ENCODE results near the gene GFER. TPM values are rescaled to one million over a fixed set of nuclear protein-coding genes. Genes with fewer than 3 reads are reported as not detected.

The GFER gene
- total RNA-seq, 4 donors from 2014 or later, result 12.8 to 45.6 (median 25.1) TPM

GRCh38 chr16:1944612-1945199 is 39.3 kb upstream of the GFER start:
- H3K36me3 ChIP-seq, result peaks cover 0 to 17% of the 10 kb centered on the region in 2 donors
- H3K27ac ChIP-seq, result no peak overlapping the region
- no peaks in the 10 kb centered on the region for H3K27me3 ChIP-seq
- no peaks in the 10 kb centered on the region for H3K9me3 ChIP-seq
- no peak for TF ChIP-seq CTCF (IDR thresholded peaks at IDR 0.05)
- no peak for TF ChIP-seq POLR2A (IDR thresholded peaks at IDR 0.05)
- no peak for TF ChIP-seq EP300 (IDR thresholded peaks at IDR 0.05)
- no peak for TF ChIP-seq POLR2AphosphoS5 (IDR thresholded peaks at IDR 0.05)
- H3K4me1 ChIP-seq, result peaks cover 2 to 34% (median 11%) of the 10 kb centered on the region in 3 donors
- H3K4me3 ChIP-seq, result no peak overlapping the region
- ATAC-seq, result no peak
- 81 to 88% methylated on average over 4 to 12 of the region's 21 CpGs for WGBS, 2 donors (ENCODE audit: low coverage in 1 of 2)

DNA sequence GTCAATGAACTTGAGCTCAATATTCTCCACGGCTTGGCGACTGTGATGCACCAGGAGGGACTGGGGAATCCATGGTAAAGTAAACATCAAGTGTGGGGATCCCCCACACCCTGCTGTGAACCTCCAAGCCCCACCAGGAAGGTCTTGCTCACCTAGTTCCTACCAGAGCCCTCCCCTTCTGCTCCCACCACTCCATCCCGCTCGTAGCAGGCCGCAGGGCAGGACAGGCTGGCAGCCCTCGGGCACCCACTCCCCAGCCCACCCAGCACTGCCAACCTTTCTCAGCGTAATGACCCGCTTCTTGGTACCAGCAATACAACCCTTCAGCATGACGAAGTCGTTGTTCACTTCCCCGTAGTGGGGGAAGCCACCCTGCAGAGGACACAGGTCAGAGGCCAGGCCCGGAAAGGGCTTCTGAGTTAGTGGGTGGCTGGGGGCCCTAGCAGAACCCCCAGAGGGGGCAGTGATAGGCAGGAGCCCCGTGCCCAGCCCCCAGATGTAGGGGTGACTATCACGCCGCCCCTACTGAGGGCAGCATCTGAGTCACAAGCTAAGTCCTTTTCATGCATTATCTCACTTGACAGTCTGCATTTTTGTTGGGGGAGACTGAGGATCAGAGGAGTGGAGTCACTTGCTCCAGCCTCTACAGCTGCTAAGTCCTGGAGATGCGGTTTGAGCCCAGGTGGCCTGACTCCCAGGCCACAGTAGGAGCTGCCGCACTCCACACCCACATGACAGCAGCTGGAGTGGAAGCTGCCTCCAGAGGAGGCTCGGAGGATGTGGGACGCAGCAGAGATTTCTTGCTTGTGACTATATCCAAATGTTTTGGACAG is 38.2 kb upstream of the GFER start:
- WGBS, 2 donors (ENCODE audit: low coverage in 1 of 2), result 75 to 85% methylated on average over 2 to 13 of the region's 19 CpGs
- Histone ChIP-seq H3K9me3 (no peaks in the 10 kb centered on the region), H3K36me3 (peaks cover 0 to 6% of the 10 kb centered on the region in 2 donors), H3K4me1 (peaks cover 2 to 27% (median 11%) of the 10 kb centered on the region in 3 donors), H3K27me3 (no peaks in the 10 kb centered on the region), H3K4me3 (no peak overlapping the region), H3K27ac (no peak overlapping the region)
- TF ChIP-seq EP300 (IDR thresholded peaks at IDR 0.05), result no peak
- TF ChIP-seq POLR2AphosphoS5 (IDR thresholded peaks at IDR 0.05), result no peak
- no peak for TF ChIP-seq POLR2A (IDR thresholded peaks at IDR 0.05)
- no peak for TF ChIP-seq CTCF (IDR thresholded peaks at IDR 0.05)
- ATAC-seq, result no peak

- Histone ChIP-seq H3K36me3 (no peaks in the 10 kb centered on the region), H3K4me1 (peaks cover 2 to 18% (median 7%) of the 10 kb centered on the region in 3 donors), H3K27me3 (no peaks in the 10 kb centered on the region), H3K27ac (no peak overlapping the region), H3K4me3 (no peak overlapping the region), H3K9me3 (no peaks in the 10 kb centered on the region)
- WGBS, 2 donors (ENCODE audit: low coverage in 1 of 2), result no CpG with 5 or more reads among the region's 38 CpGs
- ATAC-seq, result no peak
- TF ChIP-seq EP300 (IDR thresholded peaks at IDR 0.05), result no peak
- TF ChIP-seq POLR2A (IDR thresholded peaks at IDR 0.05), result no peak
- no peak for TF ChIP-seq CTCF (IDR thresholded peaks at IDR 0.05)
- no peak for TF ChIP-seq POLR2AphosphoS5 (IDR thresholded peaks at IDR 0.05)
These were observed 37.3 kb upstream of the GFER start for GRCh38 chr16:1946495-1947368.

GRCh38 chr16:1947369-1947670 is 36.7 kb upstream of the GFER start:
- no peaks in the 10 kb centered on the region for H3K27me3 ChIP-seq
- H3K27ac ChIP-seq, result no peak overlapping the region
- no CpG with 5 or more reads among the region's 9 CpGs for WGBS, 2 donors (ENCODE audit: low coverage in 1 of 2)
- no peaks in the 10 kb centered on the region for H3K9me3 ChIP-seq
- TF ChIP-seq EP300 (IDR thresholded peaks at IDR 0.05) (no peak), POLR2A (IDR thresholded peaks at IDR 0.05) (no peak), POLR2AphosphoS5 (IDR thresholded peaks at IDR 0.05) (no peak), CTCF (IDR thresholded peaks at IDR 0.05) (no peak)
- H3K36me3 ChIP-seq, result no peaks in the 10 kb centered on the region
- ATAC-seq, result no peak
- peaks cover 0 to 12% (median 3%) of the 10 kb centered on the region in 3 donors for H3K4me1 ChIP-seq
- H3K4me3 ChIP-seq, result no peak overlapping the region

All from gastroesophageal sphincter (tissue), 4 donors.